Gastrocnemius medialis (tissue), 4 donors: ENCODE results near the gene OR8I2.

Experiments
- CTCF ChIP-seq, 5 experiments: fragments of 450-650 bp in 3 of 5; fragments of 200-600 bp in 2 of 5; sonication (generic) in 2 of 5; IDR thresholded peaks in 4 of 5; conservative IDR thresholded peaks in 1 of 5; 1 replicate in 4 of 5; 2 replicates in 1 of 5; pipeline ENCODE4 v1.5.1; 2016 to 2019; ENCODE audit warnings: antibody characterized with exemption in 5 of 5, mild to moderate bottlenecking in 3 of 5, moderate library complexity in 3 of 5
- POLR2A ChIP-seq, 2 donors: fragments of 450-650 bp; IDR thresholded peaks; one replicate each; pipeline ENCODE4 v1.6.1; 2017; ENCODE audit warnings: antibody characterized with exemption in 2 of 2, mild to moderate bottlenecking in 2 of 2, moderate library complexity in 2 of 2

DNA sequence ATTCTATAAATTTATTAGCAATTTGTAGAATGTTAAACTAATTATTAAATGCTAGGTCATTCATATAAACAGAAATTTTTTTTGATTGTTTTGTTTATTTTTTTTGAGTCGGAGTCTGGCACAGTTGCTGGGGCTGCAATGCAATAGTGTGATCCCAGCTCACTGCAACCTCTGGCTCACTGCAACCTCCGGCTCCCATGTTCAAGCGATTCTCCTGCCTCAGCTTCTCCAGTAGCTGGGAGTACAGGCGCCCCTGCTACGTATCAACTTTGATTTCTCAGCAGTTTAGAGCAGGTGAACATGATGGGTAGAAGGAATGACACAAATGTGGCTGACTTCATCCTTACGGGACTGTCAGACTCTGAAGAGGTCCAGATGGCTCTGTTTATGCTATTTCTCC lies 29.0 kb downstream of the OR8I2 start, which contains the start of gene OR8H3:
- no peak for TF ChIP-seq POLR2A (IDR thresholded peaks at IDR 0.05)
- no peak for TF ChIP-seq CTCF (IDR thresholded peaks at IDR 0.05 in 4 of 5, conservative IDR thresholded peaks at IDR 0.05 in 1 of 5)
